ENCODE measurements around the gene STK36. TPM values are rescaled to one million over a fixed set of nuclear protein-coding genes. Genes with fewer than 3 reads are reported as not detected.

Gene STK36
- total RNA-seq, 1 experiment from 2014 or later, result 38.7 TPM

DNA sequence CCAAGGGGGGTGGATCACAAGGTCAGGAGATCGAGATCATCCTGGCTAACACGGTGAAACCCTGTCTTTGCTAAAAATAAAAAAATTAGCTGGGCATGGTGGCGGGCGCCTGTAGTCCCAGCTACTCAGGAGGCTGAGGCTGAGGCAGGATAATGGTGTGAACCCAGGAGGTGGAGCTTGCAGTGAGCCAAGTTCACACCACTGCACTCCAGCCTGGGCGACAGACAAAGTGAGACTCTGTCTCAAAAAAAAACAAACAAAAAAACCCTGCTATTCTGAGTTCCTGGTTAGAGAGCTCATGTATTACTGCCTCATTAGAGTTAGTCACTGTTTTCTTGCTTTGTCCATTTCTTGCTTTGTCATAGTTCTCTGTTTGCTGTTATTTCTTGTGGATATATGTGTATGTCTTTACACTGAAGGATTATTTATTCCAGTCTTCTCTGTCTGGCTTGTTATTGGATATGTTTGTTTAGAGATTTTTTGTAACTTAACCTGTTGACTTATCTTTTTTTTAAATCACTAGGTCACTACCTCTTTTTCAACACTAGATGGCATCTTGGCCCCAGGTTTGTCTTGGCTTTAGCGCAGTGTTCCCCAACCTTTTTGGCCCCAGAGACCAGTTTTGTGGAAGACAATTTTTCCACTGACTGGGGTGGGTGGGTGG, 55.7 kb downstream of the STK36 start:
- no peak overlapping the region for H3K4ac ChIP-seq (ENCODE audit: low read depth, low read length)
- H3K18ac ChIP-seq (ENCODE audit: insufficient read length, low read depth, low read length), result no peak overlapping the region
- H2BK5ac ChIP-seq (ENCODE audit: insufficient read length, low read length), result no peak overlapping the region
- H3K27ac Mint-ChIP-seq, result no peak overlapping the region
- peaks cover 21 to 22% of the 10 kb centered on the region in 2 experiments for H3K4me1 Mint-ChIP-seq
- no peak for DNase-seq
- H3K27me3 ChIP-seq (ENCODE audit: insufficient read depth, low read length), result no peaks in the 10 kb centered on the region
- H3K9me3 Mint-ChIP-seq, result peaks cover 27 to 32% of the 10 kb centered on the region in 2 experiments
- H4K20me1 ChIP-seq (ENCODE audit: control insufficient read depth, insufficient read depth, insufficient read length), result no peaks in the 10 kb centered on the region
- H2BK120ac ChIP-seq (ENCODE audit: low read depth, low read length, poor library complexity, severe bottlenecking), result no peak overlapping the region
- no peak overlapping the region for H2BK12ac ChIP-seq (ENCODE audit: insufficient read length, low read depth, low read length)
- H4K91ac ChIP-seq (ENCODE audit: insufficient read length, low read depth, low read length), result no peak overlapping the region
- H3K79me1 ChIP-seq (ENCODE audit: insufficient read depth, low read depth, low read length, poor library complexity, severe bottlenecking), result peaks cover 7% of the 10 kb centered on the region
- TF ChIP-seq, protein P1, sequence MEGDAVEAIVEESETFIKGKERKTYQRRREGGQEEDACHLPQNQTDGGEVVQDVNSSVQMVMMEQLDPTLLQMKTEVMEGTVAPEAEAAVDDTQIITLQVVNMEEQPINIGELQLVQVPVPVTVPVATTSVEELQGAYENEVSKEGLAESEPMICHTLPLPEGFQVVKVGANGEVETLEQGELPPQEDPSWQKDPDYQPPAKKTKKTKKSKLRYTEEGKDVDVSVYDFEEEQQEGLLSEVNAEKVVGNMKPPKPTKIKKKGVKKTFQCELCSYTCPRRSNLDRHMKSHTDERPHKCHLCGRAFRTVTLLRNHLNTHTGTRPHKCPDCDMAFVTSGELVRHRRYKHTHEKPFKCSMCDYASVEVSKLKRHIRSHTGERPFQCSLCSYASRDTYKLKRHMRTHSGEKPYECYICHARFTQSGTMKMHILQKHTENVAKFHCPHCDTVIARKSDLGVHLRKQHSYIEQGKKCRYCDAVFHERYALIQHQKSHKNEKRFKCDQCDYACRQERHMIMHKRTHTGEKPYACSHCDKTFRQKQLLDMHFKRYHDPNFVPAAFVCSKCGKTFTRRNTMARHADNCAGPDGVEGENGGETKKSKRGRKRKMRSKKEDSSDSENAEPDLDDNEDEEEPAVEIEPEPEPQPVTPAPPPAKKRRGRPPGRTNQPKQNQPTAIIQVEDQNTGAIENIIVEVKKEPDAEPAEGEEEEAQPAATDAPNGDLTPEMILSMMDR (conservative IDR thresholded peaks at IDR 0.05), result peak; percentile 69
- H2AFZ ChIP-seq (ENCODE audit: low read length), result no peak overlapping the region
- H2AK5ac ChIP-seq (ENCODE audit: insufficient read length, low read length), result no peak overlapping the region
- no peaks in the 10 kb centered on the region for H3K9me3 ChIP-seq (ENCODE audit: control insufficient read depth, low read depth, low read length)
- H3K14ac ChIP-seq (ENCODE audit: insufficient read depth, low read length), result no peak overlapping the region
- H2BK20ac ChIP-seq (ENCODE audit: low read depth, low read length, poor library complexity, severe bottlenecking), result no peak overlapping the region
- no peak overlapping the region for H4K8ac ChIP-seq (replicated peaks; ENCODE audit: insufficient read length, low read depth, low read length)
- H3K27ac ChIP-seq (ENCODE audit: insufficient read length, low read depth, low read length), result no peak overlapping the region
- H3K4me2 ChIP-seq (ENCODE audit: insufficient read depth, insufficient read length, low read length), result no peak overlapping the region
- peaks cover 7% of the 10 kb centered on the region; the same call in 1 of the 2 replicates for H3K4me1 ChIP-seq (ENCODE audit: insufficient read depth, low read length)
- H3K4me3 Mint-ChIP-seq, result no peak overlapping the region
- H4K5ac ChIP-seq (ENCODE audit: insufficient read length, low read depth, low read length), result no peak overlapping the region
- H2BK15ac ChIP-seq (ENCODE audit: low read depth, low read length), result no peak overlapping the region
- peaks cover 43 to 52% (median 43%) of the 10 kb centered on the region in 3 experiments for H3K36me3 Mint-ChIP-seq (ENCODE audit: insufficient read depth in 1 of 3, low read depth in 3 of 3)
- peaks cover 14% of the 10 kb centered on the region; the same call in 1 of the 2 replicates for H3K79me2 ChIP-seq (ENCODE audit: insufficient read depth, low read length)
- H3K9ac ChIP-seq (ENCODE audit: extremely low read depth, insufficient read length, low read length), result no peak overlapping the region
- H3K23me2 ChIP-seq (ENCODE audit: insufficient read length, low read depth, low read length, poor library complexity, severe bottlenecking), result no peaks in the 10 kb centered on the region
- no peak overlapping the region for H3T11ph ChIP-seq (ENCODE audit: low read length)
- no peak overlapping the region for H3K56ac ChIP-seq (ENCODE audit: insufficient read length, low read depth, low read length)
- no peaks in the 10 kb centered on the region for H3K27me3 Mint-ChIP-seq (ENCODE audit: low read depth)
- H3K23ac ChIP-seq (ENCODE audit: insufficient read length, low read depth, low read length), result no peak overlapping the region
- WGBS (ENCODE audit: extremely low coverage, insufficient read length, low lambda C conversion rate), result no CpG with 5 or more reads among the region's 6 CpGs

All from H9 (cell line).